Esophagus (tissue), 2 donors: ENCODE results near the gene FAM221A. TPM values are rescaled to one million over a fixed set of nuclear protein-coding genes. Genes with fewer than 3 reads are reported as not detected.

Experiments used
- H3K27ac ChIP-seq, 2 donors: one replicate each; pipeline ENCODE4 v1.5.1; 2013; ENCODE audit warnings: low read depth in 2 of 2, mild to moderate bottlenecking in 2 of 2, inconsistent platforms in 1 of 2, low read length in 1 of 2, moderate library complexity in 1 of 2
- H3K27me3 ChIP-seq, 2 donors: one replicate each; pipeline ENCODE4 v1.6.1; 2013; ENCODE audit warnings: low read length in 2 of 2, control low read depth in 1 of 2, mild to moderate bottlenecking in 1 of 2; ENCODE audit not compliant: insufficient read depth in 2 of 2, control insufficient read depth in 1 of 2
- H3K36me3 ChIP-seq, 2 donors: one replicate each; pipeline ENCODE4 v1.6.1; 2013; ENCODE audit warnings: low read length in 1 of 2; ENCODE audit not compliant: control insufficient read depth in 2 of 2, insufficient read depth in 2 of 2
- H3K4me1 ChIP-seq, 2 donors: one replicate each; pipeline ENCODE4 v1.6.1; 2013; ENCODE audit warnings: low read length in 1 of 2; ENCODE audit not compliant: control insufficient read depth in 2 of 2, insufficient read depth in 2 of 2
- H3K4me3 ChIP-seq, 2 donors: one replicate each; pipeline ENCODE4 v1.5.1; 2013; ENCODE audit warnings: low read length in 2 of 2, mild to moderate bottlenecking in 2 of 2, low read depth in 1 of 2, moderate library complexity in 1 of 2
- H3K9me3 ChIP-seq, 2 donors: one replicate each; pipeline ENCODE4 v1.6.1; 2013; ENCODE audit warnings: mild to moderate bottlenecking in 2 of 2, low read depth in 1 of 2, low read length in 1 of 2, moderate library complexity in 1 of 2; ENCODE audit not compliant: control insufficient read depth in 2 of 2, insufficient read depth in 1 of 2
- WGBS, 2 donors: extraction: QIAGEN DNeasy Blood & Tissue Kit; methylation state at CpG; one replicate each; pipeline ENCODE4 v1.1.7; 2013; 5-methylcytosine and 5-hydroxymethylcytosine counted together
- polyA plus RNA-seq, 2 donors: library from polyadenylated mRNA; stranded (reverse); fragments of 200-250 nt; gene quantifications; one replicate each; pipeline ENCODE4 v1.2.3, GENCODE V29; 2013
- donor health status: healthy with polysubstance abuse.
- donor health status: Bipolar disorder and iron deficiency.

Gene FAM221A
- 10 to 100 TPM in 1 of 2 donors, 1 to 10 TPM in 1; 6.2 to 11.3 TPM for polyA plus RNA-seq

- WGBS, 2 donors: 1 to 2% methylated on average over 42 to 53 of the region's 53 CpGs
- peak within 1 kb of the TSS; percentile 75 to 90 for H3K27ac ChIP-seq
These were observed at the start of gene FAM221A for GRCh38 chr7:23679898-23680413. Gene FAM221A (plus strand): TSS chr7:23680199. CDS start chr7:23680219, 20 bp downstream.

GRCh38 chr7:23633417-23633816 lies 46.6 kb upstream of the FAM221A start:
- Histone ChIP-seq H3K4me3 (no peak overlapping the region), H3K27me3 (no peaks in the 10 kb centered on the region), H3K9me3 (no peaks in the 10 kb centered on the region), H3K4me1 (no peaks in the 10 kb centered on the region), H3K36me3 (peaks cover 4% of the 10 kb centered on the region in 2 donors), H3K27ac (no peak overlapping the region)
- WGBS, 2 donors: 92 to 95% methylated on average over 7 of the region's 7 CpGs

More at GRCh38 chr7:23679898-23680413, at the start of gene FAM221A:
- H3K36me3 ChIP-seq: no peaks in the 10 kb centered on the region
- H3K9me3 ChIP-seq: no peaks in the 10 kb centered on the region
- peak within 1 kb of the TSS; percentile 75 to 92 for H3K4me3 ChIP-seq
- H3K4me1 ChIP-seq: no peaks in the 10 kb centered on the region
- H3K27me3 ChIP-seq: no peaks in the 10 kb centered on the region

GRCh38 chr7:23645822-23646221 lies 34.2 kb upstream of the FAM221A start:
- no peak overlapping the region for H3K4me3 ChIP-seq
- no peak overlapping the region for H3K27ac ChIP-seq
- H3K27me3 ChIP-seq: no peaks in the 10 kb centered on the region
- no peaks in the 10 kb centered on the region for H3K9me3 ChIP-seq
- H3K4me1 ChIP-seq: no peaks in the 10 kb centered on the region
- H3K36me3 ChIP-seq: no peaks in the 10 kb centered on the region
- 98 to 99% methylated on average over 1 of the region's 1 CpG for WGBS, 2 donors

GRCh38 chr7:23653942-23654341 lies 26.1 kb upstream of the FAM221A start:
- Histone ChIP-seq H3K9me3 (peaks cover 9 to 11% of the 10 kb centered on the region in 2 donors), H3K4me3 (no peak overlapping the region), H3K36me3 (no peaks in the 10 kb centered on the region), H3K27ac (no peak overlapping the region), H3K27me3 (no peaks in the 10 kb centered on the region), H3K4me1 (no peaks in the 10 kb centered on the region)
- WGBS, 2 donors: 87 to 91% methylated on average over 5 of the region's 5 CpGs

GRCh38 chr7:23654508-23654907 lies 25.5 kb upstream of the FAM221A start:
- Histone ChIP-seq H3K9me3 (peaks cover 9 to 11% of the 10 kb centered on the region in 2 donors), H3K4me1 (no peaks in the 10 kb centered on the region), H3K27ac (no peak overlapping the region), H3K27me3 (no peaks in the 10 kb centered on the region), H3K4me3 (no peak overlapping the region), H3K36me3 (no peaks in the 10 kb centered on the region)
- WGBS, 2 donors: 0% methylated on average over 1 of the region's 1 CpG

GRCh38 chr7:23655433-23655832 lies 24.6 kb upstream of the FAM221A start:
- Histone ChIP-seq H3K4me3 (no peak overlapping the region), H3K27ac (no peak overlapping the region), H3K4me1 (no peaks in the 10 kb centered on the region), H3K36me3 (no peaks in the 10 kb centered on the region), H3K9me3 (peaks cover 9 to 11% of the 10 kb centered on the region in 2 donors), H3K27me3 (no peaks in the 10 kb centered on the region)
- WGBS, 2 donors: 97 to 98% methylated on average over 22 of the region's 22 CpGs

GRCh38 chr7:23658831-23659427 lies 21.1 kb upstream of the FAM221A start:
- WGBS, 2 donors: 79 to 82% methylated on average over 7 of the region's 7 CpGs

GRCh38 chr7:23661385-23661784 lies 18.6 kb upstream of the FAM221A start:
- WGBS, 2 donors: 84 to 87% methylated on average over 3 of the region's 3 CpGs
- Histone ChIP-seq H3K4me1 (no peaks in the 10 kb centered on the region), H3K27ac (no peak overlapping the region)

More at GRCh38 chr7:23658831-23659427, 21.1 kb upstream of the FAM221A start:
- Histone ChIP-seq H3K27me3 (no peaks in the 10 kb centered on the region), H3K27ac (no peak overlapping the region), H3K9me3 (peaks cover 5 to 9% of the 10 kb centered on the region in 2 donors), H3K36me3 (no peaks in the 10 kb centered on the region), H3K4me3 (no peak overlapping the region), H3K4me1 (no peaks in the 10 kb centered on the region)

GRCh38 chr7:23662124-23662983 lies 17.6 kb upstream of the FAM221A start:
- Histone ChIP-seq H3K4me1 (no peaks in the 10 kb centered on the region), H3K27me3 (no peaks in the 10 kb centered on the region), H3K4me3 (no peak overlapping the region), H3K9me3 (no peaks in the 10 kb centered on the region), H3K27ac (no peak overlapping the region), H3K36me3 (no peaks in the 10 kb centered on the region)
- 73 to 80% methylated on average over 8 of the region's 8 CpGs for WGBS, 2 donors

More at GRCh38 chr7:23661385-23661784, 18.6 kb upstream of the FAM221A start:
- Histone ChIP-seq H3K4me3 (no peak overlapping the region), H3K9me3 (no peaks in the 10 kb centered on the region), H3K27me3 (no peaks in the 10 kb centered on the region), H3K36me3 (no peaks in the 10 kb centered on the region)
